Measurements from ENCODE around the gene CNPY4. TPM values are rescaled to one million over a fixed set of nuclear protein-coding genes. Genes with fewer than 3 reads are reported as not detected.

Gene CNPY4
- total and polyA plus RNA-seq, 2 donors from 2014 or later = 11.6 to 22.0 TPM

DNA sequence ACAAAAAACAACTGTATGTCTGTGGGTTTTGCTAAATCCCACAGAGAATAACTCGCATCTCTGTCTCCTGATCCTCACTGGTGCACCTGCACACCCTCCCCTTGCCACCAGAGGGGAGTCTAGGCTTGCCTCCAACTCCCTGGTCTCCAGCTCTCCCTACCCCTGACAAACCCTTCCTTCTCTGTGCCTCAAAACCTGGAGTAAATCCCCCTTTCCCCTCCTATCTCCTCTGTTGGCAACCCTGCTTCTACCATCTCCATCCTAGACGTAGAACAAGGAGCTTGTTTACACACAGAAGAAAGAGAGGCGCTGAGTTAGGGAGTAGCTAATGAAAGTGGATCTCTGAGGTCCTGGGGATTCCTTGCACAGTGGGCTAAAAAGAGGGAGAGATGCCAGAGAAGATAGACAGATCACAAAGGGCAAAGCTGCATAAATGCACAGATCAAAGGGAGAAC lies 13.3 kb downstream of the CNPY4 start:
- H3K27me3 ChIP-seq (ENCODE audit: control insufficient read depth, insufficient read depth, low read length) = no peaks in the 10 kb centered on the region
- peak in 4 of 5 donors; percentile 62 to 78 (median 72) for DNase-seq
- H3K4me1 ChIP-seq (ENCODE audit: control insufficient read depth in 2 of 3, insufficient read depth in 2 of 3, low read depth in 1 of 3, low read length in 3 of 3) = peaks cover 0 to 8% (median 5%) of the 10 kb centered on the region in 3 donors
- H3K9ac ChIP-seq (ENCODE audit: low read length in 3 of 3) = no peak overlapping the region
- no peaks in the 10 kb centered on the region for H3K9me3 ChIP-seq (ENCODE audit: control insufficient read depth in 2 of 3, insufficient read depth in 1 of 3, low read length in 3 of 3)
- TF ChIP-seq, protein P1, sequence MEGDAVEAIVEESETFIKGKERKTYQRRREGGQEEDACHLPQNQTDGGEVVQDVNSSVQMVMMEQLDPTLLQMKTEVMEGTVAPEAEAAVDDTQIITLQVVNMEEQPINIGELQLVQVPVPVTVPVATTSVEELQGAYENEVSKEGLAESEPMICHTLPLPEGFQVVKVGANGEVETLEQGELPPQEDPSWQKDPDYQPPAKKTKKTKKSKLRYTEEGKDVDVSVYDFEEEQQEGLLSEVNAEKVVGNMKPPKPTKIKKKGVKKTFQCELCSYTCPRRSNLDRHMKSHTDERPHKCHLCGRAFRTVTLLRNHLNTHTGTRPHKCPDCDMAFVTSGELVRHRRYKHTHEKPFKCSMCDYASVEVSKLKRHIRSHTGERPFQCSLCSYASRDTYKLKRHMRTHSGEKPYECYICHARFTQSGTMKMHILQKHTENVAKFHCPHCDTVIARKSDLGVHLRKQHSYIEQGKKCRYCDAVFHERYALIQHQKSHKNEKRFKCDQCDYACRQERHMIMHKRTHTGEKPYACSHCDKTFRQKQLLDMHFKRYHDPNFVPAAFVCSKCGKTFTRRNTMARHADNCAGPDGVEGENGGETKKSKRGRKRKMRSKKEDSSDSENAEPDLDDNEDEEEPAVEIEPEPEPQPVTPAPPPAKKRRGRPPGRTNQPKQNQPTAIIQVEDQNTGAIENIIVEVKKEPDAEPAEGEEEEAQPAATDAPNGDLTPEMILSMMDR (IDR thresholded peaks at IDR 0.05; ENCODE audit: borderline replicate concordance, extremely low read depth, insufficient read depth) = peak; percentile 80
- intact Hi-C loops (cut with DNase I) = no loop called here
- H3K36me3 ChIP-seq (ENCODE audit: control insufficient read depth in 2 of 3, insufficient read depth in 3 of 3, low read length in 3 of 3) = no peaks in the 10 kb centered on the region
- no peak for FAIRE-seq
- no peak overlapping the region for H3K27ac ChIP-seq (ENCODE audit: low read depth in 2 of 2, low read length in 2 of 2)
- no peak overlapping the region for H3K4me3 ChIP-seq (ENCODE audit: low read length in 3 of 3)

DNA sequence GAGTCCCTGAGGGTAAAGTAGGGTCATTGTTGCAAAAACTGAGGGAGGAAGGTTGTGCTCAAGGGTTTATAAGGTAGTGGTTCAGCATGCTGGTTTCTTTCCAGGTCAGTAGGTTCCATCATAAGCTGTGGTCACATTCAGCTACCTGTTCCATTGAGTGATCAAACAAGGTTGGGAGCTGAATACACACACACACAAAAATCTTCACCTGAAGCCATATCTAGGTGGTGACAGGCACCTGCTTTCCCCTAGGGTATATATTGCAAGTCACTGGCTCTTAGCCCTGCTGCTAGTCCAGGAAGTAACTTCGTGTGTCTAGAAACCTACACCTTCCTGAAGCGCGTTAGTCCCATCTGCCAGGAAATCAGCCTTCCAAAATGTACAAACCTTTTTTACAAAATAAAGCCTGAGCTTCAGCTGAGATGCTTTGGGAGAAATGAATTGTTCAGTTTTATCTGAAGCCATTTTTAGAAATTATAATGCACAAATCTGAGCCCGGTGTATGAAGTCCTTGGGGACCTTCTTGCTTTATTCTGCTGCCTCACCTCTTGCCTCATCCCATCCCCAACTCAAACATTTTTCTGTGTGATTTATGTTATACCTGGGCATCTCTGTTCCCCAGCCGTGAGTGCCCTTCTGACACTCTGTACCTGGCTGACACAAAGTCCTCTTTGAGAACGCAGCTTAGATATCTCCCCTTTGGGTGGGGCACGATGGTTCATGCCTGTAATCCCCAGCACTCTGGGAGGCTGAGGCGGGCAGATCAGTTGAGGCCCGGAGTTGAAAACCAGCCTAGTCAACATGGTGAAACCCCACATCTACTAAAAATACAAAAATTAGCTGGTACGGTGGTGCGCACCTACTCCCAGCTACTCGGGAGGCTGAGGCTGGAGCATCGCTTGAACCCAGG lies 18.7 kb downstream of the CNPY4 start:
- H3K9ac ChIP-seq (ENCODE audit: low read length in 3 of 3) = no peak overlapping the region
- H3K4me3 ChIP-seq (ENCODE audit: low read length in 3 of 3) = no peak overlapping the region
- no peak overlapping the region for H3K27ac ChIP-seq (ENCODE audit: low read depth in 2 of 2, low read length in 2 of 2)
- no peaks in the 10 kb centered on the region for H3K36me3 ChIP-seq (ENCODE audit: control insufficient read depth in 2 of 3, insufficient read depth in 3 of 3, low read length in 3 of 3)
- no peaks in the 10 kb centered on the region for H3K4me1 ChIP-seq (ENCODE audit: control insufficient read depth in 2 of 3, insufficient read depth in 2 of 3, low read depth in 1 of 3, low read length in 3 of 3)
- TF ChIP-seq, protein P1 (IDR thresholded peaks at IDR 0.05; ENCODE audit: borderline replicate concordance, extremely low read depth, insufficient read depth) = no peak
- intact Hi-C loops (cut with DNase I) = no loop called here
- FAIRE-seq = no peak
- H3K27me3 ChIP-seq (ENCODE audit: control insufficient read depth, insufficient read depth, low read length) = no peaks in the 10 kb centered on the region
- DNase-seq = peak in 1 of 5 donors; percentile 36
- H3K9me3 ChIP-seq (ENCODE audit: control insufficient read depth in 2 of 3, insufficient read depth in 1 of 3, low read length in 3 of 3) = no peaks in the 10 kb centered on the region

DNA sequence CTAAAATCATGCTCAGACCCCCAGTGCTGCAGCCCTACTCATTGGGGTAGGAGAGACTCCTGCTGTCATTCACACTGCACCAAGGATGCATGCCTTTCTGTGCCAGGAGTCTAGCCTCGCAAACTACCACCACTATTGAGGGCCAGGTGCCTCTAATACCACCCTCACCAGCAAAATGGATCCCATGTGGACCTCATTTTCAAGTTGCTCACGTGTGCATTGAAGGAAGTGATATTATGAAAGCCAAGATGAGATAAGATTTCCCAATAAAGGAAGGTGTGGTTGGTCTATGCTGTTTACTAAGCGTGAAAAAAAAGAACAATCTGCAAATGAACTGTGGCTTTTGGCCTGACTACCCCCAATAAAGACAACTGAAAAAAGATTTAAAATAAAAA lies 22.1 kb downstream of the CNPY4 start:
- TF ChIP-seq, protein P1 (IDR thresholded peaks at IDR 0.05; ENCODE audit: borderline replicate concordance, extremely low read depth, insufficient read depth) = no peak
- no peak overlapping the region for H3K4me3 ChIP-seq (ENCODE audit: low read length in 3 of 3)
- FAIRE-seq = no peak
- H3K4me1 ChIP-seq (ENCODE audit: control insufficient read depth in 2 of 3, insufficient read depth in 2 of 3, low read depth in 1 of 3, low read length in 3 of 3) = no peaks in the 10 kb centered on the region
- H3K36me3 ChIP-seq (ENCODE audit: control insufficient read depth in 2 of 3, insufficient read depth in 3 of 3, low read length in 3 of 3) = no peaks in the 10 kb centered on the region
- intact Hi-C loops (cut with DNase I) = no loop called here
- H3K27me3 ChIP-seq (ENCODE audit: control insufficient read depth, insufficient read depth, low read length) = no peaks in the 10 kb centered on the region
- H3K27ac ChIP-seq (ENCODE audit: low read depth in 2 of 2, low read length in 2 of 2) = no peak overlapping the region
- no peaks in the 10 kb centered on the region for H3K9me3 ChIP-seq (ENCODE audit: control insufficient read depth in 2 of 3, insufficient read depth in 1 of 3, low read length in 3 of 3)
- no peak for DNase-seq
- H3K9ac ChIP-seq (ENCODE audit: low read length in 3 of 3) = no peak overlapping the region

Measured in kidney (tissue), 14 donors.